Hematopoietic multipotent progenitor cell treated with erythropoietin and hydrocortisone succinate and interleukin-3 and kit ligand, for 15 days (in vitro differentiated cells): ENCODE measurements around the gene FOXA1.
"Not testable (repeated sequence)": the region's sequence is repeated elsewhere in the genome, so short reads cannot be mapped to it uniquely, and the experiment has no call there.

ENCODE experiments used
- DNase-seq: peaks from one replicate; pipeline ENCODE4 v3.0.0-alpha.2; 2015; ENCODE audit warnings: low spot score

FOXA1 gene

DNA sequence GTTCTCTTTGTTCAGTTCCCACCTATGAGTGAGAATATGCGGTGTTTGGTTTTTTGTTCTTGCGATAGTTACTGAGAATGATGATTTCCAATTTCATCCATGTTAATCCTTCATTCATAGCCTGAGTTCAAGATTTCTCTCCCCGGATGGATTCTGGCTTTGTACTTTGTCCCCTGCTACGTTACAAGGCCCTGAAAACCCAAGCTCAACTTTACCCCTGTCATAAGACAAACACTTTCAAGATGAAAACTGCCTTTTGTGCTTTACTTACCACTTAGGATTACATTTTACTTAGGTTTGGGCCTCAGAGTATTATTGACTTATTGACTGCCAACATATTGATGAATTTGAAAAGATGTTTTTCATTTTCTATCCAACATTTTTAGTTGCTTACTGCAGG lies 36.3 kb downstream of the FOXA1 start:
- no peak for DNase-seq

- not testable (repeated sequence) for DNase-seq
Measured at GRCh38 chr14:37555596-37555995, 39.5 kb downstream of the FOXA1 start.

DNA sequence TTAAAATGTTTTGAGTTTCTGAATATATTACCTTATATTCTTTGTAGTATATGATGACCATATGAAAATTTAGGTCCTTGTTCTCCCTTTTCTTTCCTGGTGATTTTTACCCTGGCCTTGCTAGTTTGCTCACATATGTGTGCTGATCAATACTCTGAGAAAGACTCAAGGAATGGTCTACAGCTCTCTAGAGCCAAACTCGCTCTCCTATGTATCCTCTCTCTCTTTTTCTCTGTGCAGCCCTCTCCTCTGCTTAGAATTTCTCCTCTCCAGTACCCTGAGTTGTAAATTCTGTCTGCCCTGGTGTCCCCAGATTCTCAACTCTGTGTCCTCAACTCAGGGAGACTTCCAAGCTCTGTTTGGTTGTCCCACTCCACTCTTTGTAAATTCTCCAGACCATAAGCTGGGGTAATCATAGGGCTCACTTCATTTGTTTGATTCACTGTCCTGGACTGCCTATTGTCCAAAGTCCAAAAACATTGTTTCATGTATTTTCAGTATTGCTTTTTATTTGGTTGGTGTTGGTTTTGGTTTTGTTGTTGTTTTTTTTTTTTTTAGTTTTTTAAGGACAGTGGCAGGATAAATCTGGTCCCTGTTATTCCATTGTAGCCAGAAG lies 41.0 kb downstream of the FOXA1 start:
- DNase-seq = no peak

DNA sequence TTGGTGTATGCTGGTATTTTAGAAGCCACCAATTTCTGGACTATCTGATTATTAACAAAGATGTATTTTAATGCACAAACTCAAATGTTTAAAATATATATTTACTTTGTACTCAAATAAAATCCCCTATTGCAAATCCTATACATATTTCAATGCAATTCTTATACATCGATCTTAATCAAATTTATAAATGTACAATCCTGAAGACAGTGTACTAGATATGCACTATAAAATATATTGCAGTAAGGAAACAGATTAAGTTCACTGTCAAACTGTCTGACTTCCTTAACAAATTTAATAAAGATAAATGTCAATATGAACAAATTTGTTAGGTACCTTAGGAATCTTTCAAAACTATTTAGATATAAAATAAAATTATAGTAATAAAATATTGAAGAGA lies 43.9 kb downstream of the FOXA1 start:
- DNase-seq = no peak

DNA sequence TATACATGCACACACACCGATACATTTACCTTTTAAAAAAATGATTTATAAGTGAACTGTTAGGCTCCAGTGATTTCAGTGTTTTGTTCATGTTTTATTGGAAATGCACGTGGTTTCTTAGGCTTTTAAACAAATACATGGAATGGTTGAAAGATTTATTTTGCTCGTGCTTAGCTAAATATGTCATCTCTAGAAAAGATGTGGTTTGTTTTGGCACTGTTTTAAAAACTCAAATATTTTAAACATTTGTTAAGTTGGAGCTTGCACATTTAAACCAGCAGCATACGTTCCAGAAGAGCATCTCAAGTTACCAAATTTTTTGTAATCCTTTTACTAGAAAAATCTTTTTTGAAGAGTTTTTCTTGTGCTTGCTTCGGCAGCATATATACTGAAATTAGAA lies 44.5 kb downstream of the FOXA1 start:
- no peak for DNase-seq

DNA sequence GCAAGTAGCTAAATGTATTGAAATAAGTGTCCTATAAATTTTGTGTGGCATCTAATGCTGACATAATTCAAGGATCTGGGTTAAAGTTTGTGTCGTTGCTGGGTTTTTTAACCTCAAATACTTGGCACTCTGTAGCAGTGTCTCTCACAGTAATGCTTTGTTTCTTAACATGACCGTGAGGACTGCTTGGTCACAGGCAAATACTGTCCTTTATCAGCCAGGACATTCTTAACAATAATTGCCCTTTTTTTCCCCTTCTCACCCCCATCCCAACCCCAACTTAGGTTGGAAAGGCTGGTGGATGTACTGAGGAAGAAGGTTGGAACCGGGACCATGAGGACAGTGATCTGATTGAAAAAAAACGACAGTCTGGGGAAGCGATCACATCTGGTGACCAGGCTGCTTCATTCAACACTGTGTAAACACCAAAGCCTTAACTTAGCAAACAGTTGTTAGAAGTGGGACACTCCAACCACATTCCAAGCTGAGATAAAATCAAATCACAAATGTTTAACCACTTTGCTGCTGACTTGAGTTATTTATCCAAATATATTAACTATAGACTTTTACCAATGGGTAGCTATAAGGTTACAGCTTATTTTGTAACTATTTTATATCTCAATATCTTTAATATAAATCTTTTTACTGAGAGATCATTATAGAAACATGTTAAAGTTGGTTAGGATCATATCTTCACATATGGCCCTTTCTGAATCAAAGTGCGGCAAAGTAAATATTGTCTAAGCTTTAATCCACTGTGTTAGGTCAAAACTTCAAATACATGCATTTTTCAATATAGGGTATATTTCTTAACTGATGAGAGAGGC lies 48.2 kb downstream of the FOXA1 start:
- DNase-seq = no peak

DNA sequence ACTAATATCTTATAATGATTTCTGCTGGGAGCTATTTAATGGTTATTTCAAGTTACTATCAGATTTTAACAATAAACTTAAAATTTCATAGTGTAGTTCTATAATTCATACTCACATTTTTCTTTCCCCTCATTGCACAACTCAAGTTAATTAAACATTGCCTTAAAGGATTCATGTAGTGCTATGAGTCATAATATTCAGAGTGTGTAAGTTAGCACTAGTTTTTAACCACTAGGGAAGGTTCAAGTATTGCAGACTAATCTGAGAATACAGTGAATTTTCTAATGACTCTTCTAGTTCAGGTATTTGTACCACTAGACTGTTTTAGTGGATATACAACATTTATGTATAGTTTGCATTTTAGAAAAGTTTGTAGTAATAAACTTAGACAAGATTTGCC lies 49.9 kb downstream of the FOXA1 start:
- no peak for DNase-seq

DNA sequence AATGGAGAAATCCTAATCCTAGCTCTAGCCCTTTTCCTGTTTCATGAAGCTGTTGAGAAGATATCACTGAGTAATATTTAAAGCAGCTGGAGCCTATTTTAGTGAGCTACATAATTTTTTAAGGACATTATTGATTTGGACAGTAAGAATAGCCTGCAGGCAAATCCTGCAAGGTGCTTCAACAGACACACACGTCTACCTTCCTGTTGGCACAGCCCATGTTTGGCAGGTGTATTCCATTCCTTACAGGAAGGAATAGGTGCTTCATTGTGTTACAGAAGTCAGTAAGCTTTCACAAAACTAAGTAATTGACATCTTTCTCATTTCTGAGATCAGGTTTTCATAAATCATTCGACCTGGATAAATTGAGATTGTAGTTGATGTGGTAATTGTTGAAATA lies 50.6 kb downstream of the FOXA1 start:
- no peak for DNase-seq

DNA sequence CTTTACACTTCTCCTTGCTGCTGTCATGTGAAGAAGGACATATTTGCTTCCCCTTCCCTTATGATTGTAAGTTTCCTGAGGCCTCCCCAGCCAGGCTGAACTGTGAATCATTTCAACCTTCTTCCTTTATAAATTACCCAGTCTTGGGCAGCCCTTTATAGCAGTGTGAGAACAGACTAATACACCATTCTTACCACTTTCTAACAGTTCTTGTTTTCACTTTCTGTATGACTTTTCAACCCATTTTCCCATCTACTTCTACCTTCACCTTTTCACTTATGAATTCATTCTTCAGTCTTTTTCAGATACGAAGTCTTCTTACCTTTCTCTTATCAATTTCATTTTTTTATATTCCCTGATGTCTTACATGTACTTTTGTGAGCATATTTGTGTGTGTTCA lies 55.1 kb downstream of the FOXA1 start:
- DNase-seq = no peak
